Smooth muscle cell (in vitro differentiated cells): Measurements from ENCODE around the gene ITGA5. TPM values are rescaled to one million over a fixed set of nuclear protein-coding genes. Genes with fewer than 3 reads are reported as not detected.

ENCODE experiments used
- DNase-seq: peaks from one replicate; lab custom pipeline; 2025; ENCODE audit not compliant: unreplicated experiment; lab: John Stamatoyannopoulos, UW
- H2AFZ ChIP-seq: fragments of 200-600 bp; sonication (generic); 2 replicates; pipeline ENCODE4 v1.6.0; 2016; ENCODE audit warnings: antibody characterized with exemption, low read depth, mild to moderate bottlenecking
- H3F3A ChIP-seq: fragments of 200-600 bp; sonication (generic); 2 replicates; pipeline ENCODE4 v1.6.0; 2017; ENCODE audit warnings: antibody characterized with exemption, low read depth
- H3K27ac ChIP-seq: fragments of 200-600 bp; sonication (generic); 2 replicates; pipeline ENCODE4 v1.5.1; 2016; ENCODE audit warnings: low read depth, mild to moderate bottlenecking
- H3K27me3 ChIP-seq: fragments of 200-600 bp; sonication (generic); 2 replicates; pipeline ENCODE4 v1.6.1; 2016; ENCODE audit warnings: low read depth, mild to moderate bottlenecking
- H3K36me3 ChIP-seq: fragments of 200-600 bp; sonication (generic); 2 replicates; pipeline ENCODE4 v1.5.1; 2016; ENCODE audit warnings: low read depth
- H3K4me1 ChIP-seq: fragments of 200-600 bp; sonication (generic); 2 replicates; pipeline ENCODE4 v1.5.1; 2016; ENCODE audit warnings: low read depth
- H3K4me2 ChIP-seq: fragments of 200-600 bp; sonication (generic); 2 replicates; pipeline ENCODE4 v1.6.0; 2016; ENCODE audit warnings: mild to moderate bottlenecking
- H3K4me3 ChIP-seq: fragments of 200-600 bp; sonication (generic); 2 replicates; pipeline ENCODE4 v1.5.1; 2016; ENCODE audit warnings: mild to moderate bottlenecking
- H3K79me2 ChIP-seq: fragments of 200-600 bp; sonication (generic); 2 replicates; pipeline ENCODE4 v1.6.0; 2016; ENCODE audit warnings: low read depth, mild to moderate bottlenecking
- H3K9ac ChIP-seq: fragments of 200-600 bp; sonication (generic); 2 replicates; pipeline ENCODE4 v1.6.0; 2016; ENCODE audit warnings: low read depth
- H3K9me3 ChIP-seq: fragments of 200-600 bp; sonication (generic); replicated peaks from 2 replicates; pipeline ENCODE4 v1.5.1; 2016; ENCODE audit warnings: low read depth
- H4K20me1 ChIP-seq: fragments of 200-600 bp; sonication (generic); 2 replicates; pipeline ENCODE4 v1.6.0; 2016; ENCODE audit warnings: low read depth
- WGBS: methylation state at CpG from one replicate; pipeline ENCODE4 v1.1.7; 2016; ENCODE audit warnings: low lambda C conversion rate; 5-methylcytosine and 5-hydroxymethylcytosine counted together
- polyA plus RNA-seq: library from polyadenylated mRNA; unstranded; fragments of >200 nt; fragmentation: Nextera tagmentation; extraction: Ambion mirVana; gene quantifications from 2 replicates; pipeline ENCODE4 v1.2.1, GENCODE V29; 2016
- total RNA-seq: library from RNA; depleted of rRNA; stranded (reverse); fragments of >200 nt; gene quantifications from 2 replicates; pipeline ENCODE4 v1.2.3, GENCODE V29; 2014
- TF ChIP-seq, protein P1 (sequence below): fragments of 200-600 bp; sonication (generic); IDR thresholded peaks from 2 replicates; pipeline ENCODE4 v1.5.1; 2017; ENCODE audit warnings: borderline replicate concordance, mild to moderate bottlenecking, antibody characterized with exemption; ENCODE audit not compliant: insufficient read depth, poor library complexity, severe bottlenecking

The ITGA5 gene
- total and polyA plus RNA-seq, 2 experiments from 2014 or later: 163 to 192 TPM

DNA sequence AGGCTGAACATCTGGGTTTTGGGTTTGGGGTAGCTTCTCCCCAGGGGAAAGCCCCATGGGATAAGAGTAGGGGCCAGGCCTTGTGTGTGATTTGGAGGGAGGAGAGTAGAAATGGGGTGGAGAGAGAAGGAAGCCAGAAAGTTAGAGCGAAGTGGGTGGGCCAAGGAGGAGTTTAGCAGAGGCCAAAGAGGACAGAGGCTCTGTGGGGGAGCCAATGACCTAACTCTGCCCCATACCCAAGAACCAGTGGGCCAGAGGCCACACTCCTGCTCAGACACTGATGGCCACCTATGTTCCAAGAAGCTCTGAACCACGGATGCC, 43.8 kb downstream of the ITGA5 start:
- no peak overlapping the region for H3K4me3 ChIP-seq
- TF ChIP-seq, protein P1, sequence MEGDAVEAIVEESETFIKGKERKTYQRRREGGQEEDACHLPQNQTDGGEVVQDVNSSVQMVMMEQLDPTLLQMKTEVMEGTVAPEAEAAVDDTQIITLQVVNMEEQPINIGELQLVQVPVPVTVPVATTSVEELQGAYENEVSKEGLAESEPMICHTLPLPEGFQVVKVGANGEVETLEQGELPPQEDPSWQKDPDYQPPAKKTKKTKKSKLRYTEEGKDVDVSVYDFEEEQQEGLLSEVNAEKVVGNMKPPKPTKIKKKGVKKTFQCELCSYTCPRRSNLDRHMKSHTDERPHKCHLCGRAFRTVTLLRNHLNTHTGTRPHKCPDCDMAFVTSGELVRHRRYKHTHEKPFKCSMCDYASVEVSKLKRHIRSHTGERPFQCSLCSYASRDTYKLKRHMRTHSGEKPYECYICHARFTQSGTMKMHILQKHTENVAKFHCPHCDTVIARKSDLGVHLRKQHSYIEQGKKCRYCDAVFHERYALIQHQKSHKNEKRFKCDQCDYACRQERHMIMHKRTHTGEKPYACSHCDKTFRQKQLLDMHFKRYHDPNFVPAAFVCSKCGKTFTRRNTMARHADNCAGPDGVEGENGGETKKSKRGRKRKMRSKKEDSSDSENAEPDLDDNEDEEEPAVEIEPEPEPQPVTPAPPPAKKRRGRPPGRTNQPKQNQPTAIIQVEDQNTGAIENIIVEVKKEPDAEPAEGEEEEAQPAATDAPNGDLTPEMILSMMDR: no peak
- 90% methylated on average over 2 of the region's 2 CpGs for WGBS

DNA sequence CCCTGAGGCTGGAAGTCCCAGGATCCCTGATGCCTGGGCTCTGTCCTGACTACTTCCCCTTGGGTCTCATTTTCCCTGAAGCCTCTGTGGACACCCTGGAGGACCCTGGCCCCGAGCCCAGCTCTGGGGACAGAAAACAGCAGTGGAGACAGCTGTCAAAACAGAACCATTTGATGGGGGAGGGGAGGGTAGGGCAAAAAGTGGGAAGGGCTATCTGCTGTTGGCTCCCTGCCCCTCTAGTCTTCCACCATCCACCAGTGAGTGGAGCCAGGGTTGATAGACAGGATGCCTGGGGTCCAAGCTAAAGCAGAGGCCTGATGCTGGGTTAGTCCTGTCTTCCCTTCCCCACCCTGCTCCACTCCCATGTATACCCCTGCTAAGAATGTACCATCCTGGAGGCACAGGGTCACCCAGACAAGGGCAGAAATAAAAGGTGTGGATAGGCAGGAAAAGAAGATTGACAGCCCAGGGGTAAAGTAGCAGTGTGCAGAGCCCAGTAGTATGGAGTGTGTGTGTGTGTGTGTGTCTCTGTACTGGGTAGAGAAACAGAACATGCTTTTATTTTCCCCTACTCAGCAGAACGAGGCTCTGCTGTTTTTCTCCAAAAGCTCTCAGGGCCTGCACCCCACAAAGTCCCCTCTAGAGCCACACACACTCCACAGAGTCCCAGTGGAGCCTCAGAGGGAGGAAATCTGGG, 44.4 kb downstream of the ITGA5 start:
- H3K4me2 ChIP-seq: no peak overlapping the region
- H3K27ac ChIP-seq: no peak overlapping the region
- H2AFZ ChIP-seq: no peak overlapping the region
- no peak for DNase-seq
- 73% methylated on average over 2 of the region's 2 CpGs for WGBS
- peaks cover 18% of the 10 kb centered on the region for H3K4me1 ChIP-seq
- TF ChIP-seq, protein P1: no peak
- no peaks in the 10 kb centered on the region for H3K9me3 ChIP-seq
- H3K4me3 ChIP-seq: no peak overlapping the region
- peaks cover 39% of the 10 kb centered on the region for H4K20me1 ChIP-seq
- H3F3A ChIP-seq: peaks cover 5% of the 10 kb centered on the region
- no peaks in the 10 kb centered on the region for H3K36me3 ChIP-seq
- H3K79me2 ChIP-seq: no peaks in the 10 kb centered on the region
- no peak overlapping the region for H3K9ac ChIP-seq
- H3K27me3 ChIP-seq: no peaks in the 10 kb centered on the region

More for the DNA sequence above, 43.8 kb downstream of the ITGA5 start:
- Histone ChIP-seq H3K9me3 (no peaks in the 10 kb centered on the region), H3K36me3 (no peaks in the 10 kb centered on the region), H2AFZ (no peak overlapping the region), H3K4me1 (peaks cover 14% of the 10 kb centered on the region), H3K27me3 (no peaks in the 10 kb centered on the region), H3K4me2 (no peak overlapping the region), H3K27ac (no peak overlapping the region), H3K79me2 (no peaks in the 10 kb centered on the region), H4K20me1 (peaks cover 43% of the 10 kb centered on the region), H3K9ac (no peak overlapping the region), H3F3A (peaks cover 5% of the 10 kb centered on the region)
- no peak for DNase-seq

DNA sequence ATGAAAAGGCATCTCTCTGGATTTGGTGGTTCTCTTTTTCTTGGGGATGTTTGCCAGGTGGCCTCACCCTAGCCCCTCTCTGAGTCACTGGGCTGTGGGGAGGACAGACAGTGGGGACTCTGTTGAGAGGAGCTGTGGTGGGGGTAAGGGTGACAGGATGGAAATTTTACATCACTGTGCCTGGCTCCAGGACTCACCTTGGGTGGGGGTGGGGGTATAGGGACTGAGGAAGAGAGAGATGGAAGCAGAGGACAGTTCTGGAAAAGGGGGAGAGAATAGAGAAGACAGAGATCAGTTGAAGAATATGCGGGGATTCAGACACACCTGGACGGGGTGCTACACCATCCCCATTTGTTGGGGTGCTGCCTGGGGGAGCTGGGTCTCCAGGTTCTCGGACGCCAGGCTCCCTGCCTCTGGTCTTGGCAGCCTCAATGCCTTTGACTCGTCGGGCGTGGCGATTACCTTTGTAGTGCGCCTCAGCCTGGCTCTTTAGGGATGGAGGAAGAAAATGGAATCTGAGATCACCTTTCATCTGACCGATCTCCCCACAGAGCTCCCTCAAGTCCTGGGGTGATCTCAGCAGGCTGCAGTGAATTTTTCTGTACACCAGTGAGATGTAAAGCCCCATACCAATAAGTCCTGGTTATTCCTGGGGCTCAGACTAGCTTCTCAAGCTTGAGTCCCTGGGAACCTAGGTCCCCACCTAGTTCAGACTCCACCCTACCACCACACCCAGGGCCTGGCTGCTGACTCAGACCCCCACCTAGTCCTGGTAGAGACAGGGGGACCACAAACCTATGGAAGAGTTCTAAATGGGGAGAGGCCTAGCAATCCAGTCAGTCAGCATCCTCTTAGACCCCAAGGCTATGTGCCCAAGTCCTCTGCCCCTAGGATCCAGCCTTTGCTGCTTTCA, 45.2 kb downstream of the ITGA5 start:
- Histone ChIP-seq H3K79me2 (no peaks in the 10 kb centered on the region), H3K4me2 (no peak overlapping the region), H3K27ac (no peak overlapping the region), H3K27me3 (no peaks in the 10 kb centered on the region), H3K4me3 (no peak overlapping the region), H3K4me1 (peaks cover 14% of the 10 kb centered on the region), H3F3A (peaks cover 11% of the 10 kb centered on the region), H2AFZ (no peak overlapping the region), H3K36me3 (no peaks in the 10 kb centered on the region), H3K9me3 (no peaks in the 10 kb centered on the region), H4K20me1 (peaks cover 34% of the 10 kb centered on the region), H3K9ac (no peak overlapping the region)
- 88% methylated on average over 10 of the region's 10 CpGs for WGBS
- no peak for DNase-seq
- TF ChIP-seq, protein P1: no peak
